ENCODE measurements around the gene TAS1R2.

- TF ChIP-seq ZNF274 (IDR thresholded peaks at IDR 0.05; ENCODE audit: borderline replicate concordance, low read depth, low read length) (no peak), RAD51 (IDR thresholded peaks at IDR 0.05; ENCODE audit: borderline replicate concordance, low read depth) (no peak), ZNF217 (CRISPR knock-in tag; IDR thresholded peaks at IDR 0.05) (no peak), EZH2 (IDR thresholded peaks at IDR 0.05; ENCODE audit: borderline replicate concordance, low read depth, low read length) (no peak), SIN3A (IDR thresholded peaks at IDR 0.05; ENCODE audit: borderline replicate concordance in 2 of 2, control insufficient read depth in 1 of 2, low read depth in 2 of 2, low read length in 2 of 2) (no peak), FOXK2 (conservative IDR thresholded peaks at IDR 0.05 in 1 of 2, IDR thresholded peaks at IDR 0.05 in 1 of 2; ENCODE audit: low read depth in 2 of 2) (no peak), CREM (IDR thresholded peaks at IDR 0.05; ENCODE audit: low read depth) (no peak), RNF219 (CRISPR knock-in tag; IDR thresholded peaks at IDR 0.05) (no peak)
Observed at GRCh38 chr1:18795002-18795689, 64.3 kb downstream of the TAS1R2 start.
